Endothelial cell of umbilical vein (primary cell): ENCODE results near the gene PARD3B.

Experiments
- CTCF ChIP-seq, 2 donors: IDR thresholded peaks; 1 replicate in 1 of 2; 2 replicates in 1 of 2; pipeline ENCODE4 v1.5.1; 2011; ENCODE audit warnings: low read length in 2 of 2, mild to moderate bottlenecking in 2 of 2, moderate library complexity in 2 of 2, control low read depth in 1 of 2, inconsistent platforms in 1 of 2, low read depth in 1 of 2; ENCODE audit not compliant: insufficient read depth in 1 of 2; ENCODE audit errors: extremely low read depth in 1 of 2
- EZH2 ChIP-seq: IDR thresholded peaks from 2 replicates; pipeline ENCODE4 v1.6.1; 2012; ENCODE audit warnings: borderline replicate concordance, low read depth, mild to moderate bottlenecking, moderate library complexity, low read length, inconsistent platforms; ENCODE audit not compliant: severe bottlenecking
- FOS ChIP-seq: IDR thresholded peaks from 2 replicates; pipeline ENCODE4 v1.6.1; 2011; ENCODE audit warnings: mild to moderate bottlenecking, low read length, moderate library complexity, borderline replicate concordance; ENCODE audit not compliant: insufficient read depth
- GATA2 ChIP-seq: IDR thresholded peaks from 2 replicates; pipeline ENCODE4 v1.7.0; 2011; ENCODE audit warnings: low read depth, mild to moderate bottlenecking, moderate library complexity, mixed read lengths, low read length; ENCODE audit not compliant: insufficient read length, insufficient read depth
- JUN ChIP-seq: IDR thresholded peaks from 2 replicates; pipeline ENCODE4 v1.6.1; 2011; ENCODE audit warnings: borderline replicate concordance, low read depth; ENCODE audit not compliant: insufficient read length, insufficient read depth
- MAX ChIP-seq: IDR thresholded peaks from 2 replicates; pipeline ENCODE4 v1.6.1; 2011; ENCODE audit not compliant: insufficient read depth, insufficient read length
- MYC ChIP-seq: IDR thresholded peaks from one replicate; pipeline ENCODE4 v1.6.1; 2011; ENCODE audit warnings: mild to moderate bottlenecking, low read depth, low read length
- POLR2A ChIP-seq: IDR thresholded peaks from 2 replicates; pipeline ENCODE4 v1.6.1; 2012; ENCODE audit warnings: low read depth, mild to moderate bottlenecking, control low read depth, low read length
- POLR2AphosphoS5 ChIP-seq: IDR thresholded peaks from 2 replicates; pipeline ENCODE4 v1.6.1; 2012; ENCODE audit warnings: low read depth, mild to moderate bottlenecking, control low read depth, low read length, moderate library complexity; ENCODE audit not compliant: insufficient read depth

- no peak for TF ChIP-seq CTCF (IDR thresholded peaks at IDR 0.05; ENCODE audit: extremely low read depth in 1 of 2, insufficient read depth in 1 of 2, low read depth in 1 of 2, low read length in 2 of 2)
- no peak for TF ChIP-seq POLR2A
- TF ChIP-seq EZH2: no peak
- TF ChIP-seq POLR2AphosphoS5: no peak
- TF ChIP-seq MAX: no peak
- TF ChIP-seq FOS: no peak
- TF ChIP-seq JUN: no peak
- no peak for TF ChIP-seq GATA2
- TF ChIP-seq MYC: no peak
These were observed 167.9 kb downstream of the PARD3B start for GRCh38 chr2:204713211-204713610.
